ENCODE results near the gene GLS.

The GLS gene

GRCh38 chr2:190867212-190867611, 13.4 kb upstream of the GLS start:
- TF ChIP-seq TEAD4 (IDR thresholded peaks at IDR 0.05) (no peak), CEBPB (IDR thresholded peaks at IDR 0.05) (no peak), USF1 (IDR thresholded peaks at IDR 0.05) (no peak), EGR1 (IDR thresholded peaks at IDR 0.05) (no peak), TAF1 (IDR thresholded peaks at IDR 0.05; ENCODE audit: low read depth) (no peak), NFIC (IDR thresholded peaks at IDR 0.05) (no peak), MAX (IDR thresholded peaks at IDR 0.05) (no peak), RAD21 (IDR thresholded peaks at IDR 0.05; ENCODE audit: low read depth) (no peak), YY1 (IDR thresholded peaks at IDR 0.05; ENCODE audit: low read depth) (no peak), TCF12 (IDR thresholded peaks at IDR 0.05; ENCODE audit: low read depth) (no peak)

- TF ChIP-seq YY1 (IDR thresholded peaks at IDR 0.05; ENCODE audit: low read depth) (no peak), CEBPB (IDR thresholded peaks at IDR 0.05) (no peak), RAD21 (IDR thresholded peaks at IDR 0.05; ENCODE audit: low read depth) (no peak), MAX (IDR thresholded peaks at IDR 0.05) (no peak), NFIC (IDR thresholded peaks at IDR 0.05) (no peak), TCF12 (IDR thresholded peaks at IDR 0.05; ENCODE audit: low read depth) (no peak), TAF1 (IDR thresholded peaks at IDR 0.05; ENCODE audit: low read depth) (no peak), EGR1 (IDR thresholded peaks at IDR 0.05) (no peak), REST (IDR thresholded peaks at IDR 0.05; ENCODE audit: low read depth) (no peak), FOXM1 (IDR thresholded peaks at IDR 0.05; ENCODE audit: borderline replicate concordance, low read depth) (no peak), TEAD4 (IDR thresholded peaks at IDR 0.05) (no peak), USF1 (IDR thresholded peaks at IDR 0.05) (no peak), ZBTB7A (IDR thresholded peaks at IDR 0.05; ENCODE audit: low read depth) (no peak), EP300 (IDR thresholded peaks at IDR 0.05; ENCODE audit: borderline replicate concordance) (no peak), CREB1 (IDR thresholded peaks at IDR 0.05; ENCODE audit: low read depth) (no peak)
These were observed 12.8 kb upstream of the GLS start for GRCh38 chr2:190867832-190868231.

GRCh38 chr2:190869721-190870120, 10.9 kb upstream of the GLS start:
- no peak for TF ChIP-seq YY1 (IDR thresholded peaks at IDR 0.05; ENCODE audit: low read depth)
- no peak for TF ChIP-seq TCF12 (IDR thresholded peaks at IDR 0.05; ENCODE audit: low read depth)
- TF ChIP-seq EGR1 (IDR thresholded peaks at IDR 0.05) = no peak
- no peak for TF ChIP-seq FOXM1 (IDR thresholded peaks at IDR 0.05; ENCODE audit: borderline replicate concordance, low read depth)
- no peak for TF ChIP-seq EP300 (IDR thresholded peaks at IDR 0.05; ENCODE audit: borderline replicate concordance)
- no peak for TF ChIP-seq CEBPB (IDR thresholded peaks at IDR 0.05)
- no peak for TF ChIP-seq NFIC (IDR thresholded peaks at IDR 0.05)
- no peak for TF ChIP-seq TAF1 (IDR thresholded peaks at IDR 0.05; ENCODE audit: low read depth)
- no peak for TF ChIP-seq CREB1 (IDR thresholded peaks at IDR 0.05; ENCODE audit: low read depth)
- no peak for TF ChIP-seq ZBTB7A (IDR thresholded peaks at IDR 0.05; ENCODE audit: low read depth)
- no peak for TF ChIP-seq REST (IDR thresholded peaks at IDR 0.05; ENCODE audit: low read depth)
- no peak for TF ChIP-seq TEAD4 (IDR thresholded peaks at IDR 0.05)
- no peak for TF ChIP-seq USF1 (IDR thresholded peaks at IDR 0.05)
- no peak for TF ChIP-seq MAX (IDR thresholded peaks at IDR 0.05)
- TF ChIP-seq RAD21 (IDR thresholded peaks at IDR 0.05; ENCODE audit: low read depth) = no peak

- no peak for TF ChIP-seq CEBPB (IDR thresholded peaks at IDR 0.05)
- no peak for TF ChIP-seq CREB1 (IDR thresholded peaks at IDR 0.05; ENCODE audit: low read depth)
- no peak for TF ChIP-seq FOXM1 (IDR thresholded peaks at IDR 0.05; ENCODE audit: borderline replicate concordance, low read depth)
- TF ChIP-seq NFIC (IDR thresholded peaks at IDR 0.05) = no peak
- no peak for TF ChIP-seq TEAD4 (IDR thresholded peaks at IDR 0.05)
- no peak for TF ChIP-seq TAF1 (IDR thresholded peaks at IDR 0.05; ENCODE audit: low read depth)
- no peak for TF ChIP-seq RAD21 (IDR thresholded peaks at IDR 0.05; ENCODE audit: low read depth)
- no peak for TF ChIP-seq TCF12 (IDR thresholded peaks at IDR 0.05; ENCODE audit: low read depth)
- TF ChIP-seq ZBTB7A (IDR thresholded peaks at IDR 0.05; ENCODE audit: low read depth) = no peak
- TF ChIP-seq EGR1 (IDR thresholded peaks at IDR 0.05) = no peak
- TF ChIP-seq EP300 (IDR thresholded peaks at IDR 0.05; ENCODE audit: borderline replicate concordance) = no peak
These were observed 4.7 kb upstream of the GLS start for GRCh38 chr2:190875891-190876290.

- no peak for TF ChIP-seq EGR1 (IDR thresholded peaks at IDR 0.05)
- TF ChIP-seq RAD21 (IDR thresholded peaks at IDR 0.05; ENCODE audit: low read depth) = no peak
- no peak for TF ChIP-seq CREB1 (IDR thresholded peaks at IDR 0.05; ENCODE audit: low read depth)
These were observed 4.0 kb upstream of the GLS start for GRCh38 chr2:190876631-190877030.

Measured in Ishikawa (cell line).